ENCODE measurements around the gene KRTAP9-9. TPM values are rescaled to one million over a fixed set of nuclear protein-coding genes. Genes with fewer than 3 reads are reported as not detected.

The KRTAP9-9 gene
- total and polyA plus RNA-seq, 2 donors (not counting 1 experiment from before 2014, with no cell fraction given): not detected

DNA sequence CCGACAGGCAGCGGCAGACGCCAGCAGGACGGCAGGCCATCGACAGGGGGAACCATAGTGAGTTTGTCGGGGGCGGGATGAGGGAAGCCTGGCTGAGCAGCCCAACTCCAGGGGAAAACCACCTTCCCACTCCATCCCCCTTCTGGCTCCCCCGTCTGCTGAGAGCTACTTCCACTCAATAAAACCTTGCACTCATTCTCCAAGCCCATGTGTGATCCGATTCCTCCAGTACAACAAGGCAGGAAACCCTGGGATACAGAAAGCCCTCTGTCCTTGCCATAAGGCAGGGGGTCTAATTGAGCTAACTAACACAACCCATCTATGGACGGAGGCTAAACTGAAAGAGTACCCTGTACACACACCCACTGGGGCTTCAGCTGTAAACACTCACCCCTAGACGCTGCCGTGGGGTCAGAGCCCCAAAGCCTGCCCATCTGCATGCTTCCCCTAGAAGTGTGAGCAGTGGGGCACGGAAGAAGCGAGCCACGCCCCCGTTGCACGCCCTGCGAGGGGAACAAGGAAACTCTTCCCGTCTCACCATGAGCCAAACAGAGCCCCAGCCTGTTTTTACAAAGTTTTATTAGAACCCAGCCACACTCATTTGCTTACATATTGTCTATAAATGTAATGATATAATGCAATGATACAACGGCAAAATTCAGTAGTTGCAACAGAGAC is 43.4 kb downstream of the KRTAP9-9 start:
- Histone ChIP-seq H3K9ac (ENCODE audit: low read length) (no peak overlapping the region), H4K20me1 (ENCODE audit: control insufficient read depth, insufficient read depth, low read length, poor library complexity, severe bottlenecking) (no peaks in the 10 kb centered on the region), H3K4me1 (ENCODE audit: control insufficient read depth in 2 of 2, insufficient read depth in 2 of 2, low read length in 2 of 2) (peaks cover 7 to 8% of the 10 kb centered on the region in 2 donors), H3K9me3 (ENCODE audit: control extremely low read depth in 1 of 3, control insufficient read depth in 2 of 3, insufficient read depth in 1 of 3, low read length in 2 of 3) (no peaks in the 10 kb centered on the region), H3K27me3 (replicated peaks in 1 of 4; ENCODE audit: control extremely low read depth in 1 of 4, control insufficient read depth in 3 of 4, insufficient read depth in 4 of 4, low read length in 3 of 4) (no peaks in the 10 kb centered on the region), H3K79me2 (ENCODE audit: control insufficient read depth, insufficient read depth, low read length) (no peaks in the 10 kb centered on the region), H2AFZ (ENCODE audit: insufficient read depth, low read depth, low read length, poor library complexity, severe bottlenecking) (no peak overlapping the region), H3K36me3 (replicated peaks in 1 of 2; ENCODE audit: control extremely low read depth in 1 of 2, control insufficient read depth in 1 of 2, extremely low read depth in 1 of 2, insufficient read depth in 2 of 2, low read length in 1 of 2) (no peaks in the 10 kb centered on the region), H3K27ac (ENCODE audit: low read length in 2 of 2) (no peak overlapping the region), H3K4me2 (replicated peaks; ENCODE audit: low read depth, low read length, poor library complexity, severe bottlenecking) (no peak overlapping the region), H3K4me3 (ENCODE audit: control extremely low read depth in 1 of 5, extremely low read depth in 1 of 5, insufficient read depth in 1 of 5, low read depth in 2 of 5, low read length in 4 of 5) (no peak overlapping the region)
- TF ChIP-seq, protein P1, sequence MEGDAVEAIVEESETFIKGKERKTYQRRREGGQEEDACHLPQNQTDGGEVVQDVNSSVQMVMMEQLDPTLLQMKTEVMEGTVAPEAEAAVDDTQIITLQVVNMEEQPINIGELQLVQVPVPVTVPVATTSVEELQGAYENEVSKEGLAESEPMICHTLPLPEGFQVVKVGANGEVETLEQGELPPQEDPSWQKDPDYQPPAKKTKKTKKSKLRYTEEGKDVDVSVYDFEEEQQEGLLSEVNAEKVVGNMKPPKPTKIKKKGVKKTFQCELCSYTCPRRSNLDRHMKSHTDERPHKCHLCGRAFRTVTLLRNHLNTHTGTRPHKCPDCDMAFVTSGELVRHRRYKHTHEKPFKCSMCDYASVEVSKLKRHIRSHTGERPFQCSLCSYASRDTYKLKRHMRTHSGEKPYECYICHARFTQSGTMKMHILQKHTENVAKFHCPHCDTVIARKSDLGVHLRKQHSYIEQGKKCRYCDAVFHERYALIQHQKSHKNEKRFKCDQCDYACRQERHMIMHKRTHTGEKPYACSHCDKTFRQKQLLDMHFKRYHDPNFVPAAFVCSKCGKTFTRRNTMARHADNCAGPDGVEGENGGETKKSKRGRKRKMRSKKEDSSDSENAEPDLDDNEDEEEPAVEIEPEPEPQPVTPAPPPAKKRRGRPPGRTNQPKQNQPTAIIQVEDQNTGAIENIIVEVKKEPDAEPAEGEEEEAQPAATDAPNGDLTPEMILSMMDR (IDR thresholded peaks at IDR 0.05): no peak
- TF ChIP-seq EZH2 (IDR thresholded peaks at IDR 0.05; ENCODE audit: borderline replicate concordance, insufficient read depth, low read depth, low read length, poor library complexity, severe bottlenecking): no peak
- POLR2A ChIA-PET: no interaction called here
- CTCF ChIA-PET: interaction anchor here (0.7 to 0.9 kb wide), 2 partner anchors 24 to 876 kb away, joined by 3 to 4 read pairs; no protein-coding TSS in a partner anchor
- DNase-seq: no peak
- intact Hi-C loops (cut with micrococcal nuclease): no loop called here
- Mint-ChIP-seq H3K4me1 (peaks cover 3% of the 10 kb centered on the region), H3K9me3 (ENCODE audit: insufficient read depth) (peaks cover 2% of the 10 kb centered on the region), H3K4me3 (no peak overlapping the region), H3K27ac (no peak overlapping the region), H3K27me3 (peaks cover 14% of the 10 kb centered on the region)
- no peak for ATAC-seq (ENCODE audit: low read depth)
- 93% methylated on average over 12 of the region's 20 CpGs for WGBS (ENCODE audit: insufficient coverage)

DNA sequence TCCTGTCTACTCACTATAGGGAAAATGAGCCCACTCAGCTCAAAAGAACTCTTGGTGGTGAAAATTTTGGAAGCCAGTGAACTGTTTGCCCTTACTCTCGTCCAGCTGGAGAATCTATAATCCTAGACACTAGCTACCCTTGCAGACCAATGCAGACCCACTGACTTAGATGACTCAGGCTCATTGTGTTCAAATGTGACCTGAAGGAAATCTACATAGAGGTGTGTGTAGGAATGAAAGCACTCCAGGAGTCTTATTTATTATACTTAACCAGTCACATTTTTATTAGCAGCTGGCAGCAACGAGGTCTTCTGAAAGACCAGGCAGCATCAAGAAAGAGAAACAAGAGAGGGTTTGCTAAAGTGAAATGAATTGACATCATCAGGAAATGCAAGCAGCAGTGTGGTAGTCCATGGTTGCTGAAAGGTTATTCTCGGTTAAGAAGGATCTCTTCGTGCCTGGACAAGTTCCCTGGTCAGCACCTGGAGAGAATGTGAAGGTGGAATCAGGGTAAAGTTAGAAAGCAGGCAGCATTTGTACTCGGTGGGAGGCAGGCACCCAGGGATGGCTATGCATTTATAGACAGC is 46.1 kb downstream of the KRTAP9-9 start:
- Histone ChIP-seq H3K27me3 (replicated peaks in 1 of 4; ENCODE audit: control extremely low read depth in 1 of 4, control insufficient read depth in 3 of 4, insufficient read depth in 4 of 4, low read length in 3 of 4) (no peaks in the 10 kb centered on the region), H3K9me3 (ENCODE audit: control extremely low read depth in 1 of 3, control insufficient read depth in 2 of 3, insufficient read depth in 1 of 3, low read length in 2 of 3) (no peaks in the 10 kb centered on the region), H4K20me1 (ENCODE audit: control insufficient read depth, insufficient read depth, low read length, poor library complexity, severe bottlenecking) (no peaks in the 10 kb centered on the region), H3K4me1 (ENCODE audit: control insufficient read depth in 2 of 2, insufficient read depth in 2 of 2, low read length in 2 of 2) (peaks cover 9 to 11% of the 10 kb centered on the region in 2 donors), H3K79me2 (ENCODE audit: control insufficient read depth, insufficient read depth, low read length) (no peaks in the 10 kb centered on the region), H2AFZ (ENCODE audit: insufficient read depth, low read depth, low read length, poor library complexity, severe bottlenecking) (no peak overlapping the region), H3K27ac (ENCODE audit: low read length in 2 of 2) (no peak overlapping the region), H3K9ac (ENCODE audit: low read length) (no peak overlapping the region), H3K4me2 (replicated peaks; ENCODE audit: low read depth, low read length, poor library complexity, severe bottlenecking) (no peak overlapping the region), H3K36me3 (replicated peaks in 1 of 2; ENCODE audit: control extremely low read depth in 1 of 2, control insufficient read depth in 1 of 2, extremely low read depth in 1 of 2, insufficient read depth in 2 of 2, low read length in 1 of 2) (no peaks in the 10 kb centered on the region), H3K4me3 (ENCODE audit: control extremely low read depth in 1 of 5, extremely low read depth in 1 of 5, insufficient read depth in 1 of 5, low read depth in 2 of 5, low read length in 4 of 5) (no peak overlapping the region)
- ChIA-PET CTCF (no interaction called here), POLR2A (no interaction called here)
- H3K27me3 Mint-ChIP-seq: peaks cover 10% of the 10 kb centered on the region
- H3K4me3 Mint-ChIP-seq: no peak overlapping the region
- DNase-seq (no peak), ATAC-seq (ENCODE audit: low read depth) (no peak)
- intact Hi-C loops (cut with micrococcal nuclease): no loop called here
- TF ChIP-seq, protein P1 (IDR thresholded peaks at IDR 0.05): no peak
- TF ChIP-seq EZH2 (IDR thresholded peaks at IDR 0.05; ENCODE audit: borderline replicate concordance, insufficient read depth, low read depth, low read length, poor library complexity, severe bottlenecking): no peak
- WGBS (ENCODE audit: insufficient coverage): 62% methylated on average over 4 of the region's 5 CpGs
- H3K9me3 Mint-ChIP-seq (ENCODE audit: insufficient read depth): peaks cover 2% of the 10 kb centered on the region
- H3K4me1 Mint-ChIP-seq: peaks cover 11% of the 10 kb centered on the region
- no peak overlapping the region for H3K27ac Mint-ChIP-seq

Measured in B cell (primary cell).